ENCODE results near the gene BDP1. TPM values are rescaled to one million over a fixed set of nuclear protein-coding genes. Genes with fewer than 3 reads are reported as not detected.

The BDP1 gene
- total RNA-seq, 4 donors from 2014 or later = 30.9 to 69.1 (median 47.5) TPM

DNA sequence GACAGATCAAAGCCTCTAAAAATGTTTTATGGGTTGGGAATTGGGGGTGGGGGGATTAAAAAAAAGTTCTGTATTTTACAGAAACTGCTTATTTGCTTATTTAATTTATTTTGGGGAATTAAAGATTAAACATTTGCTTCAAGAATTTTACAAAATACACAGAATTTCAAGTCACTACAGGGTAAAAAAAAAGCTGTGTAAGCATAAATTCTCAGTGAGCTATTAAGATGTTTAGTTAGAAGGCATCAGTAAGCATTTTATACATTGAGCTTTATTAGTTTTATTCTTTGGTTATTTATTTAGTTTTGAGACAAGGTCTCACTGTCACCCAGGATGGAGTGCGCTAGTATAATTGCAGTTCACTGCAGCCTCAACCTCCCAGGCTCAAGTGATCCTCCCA, 5.2 kb downstream of the BDP1 start:
- no peak for DNase-seq
- H3K27me3 ChIP-seq = no peaks in the 10 kb centered on the region
- no peak overlapping the region for H3K27ac ChIP-seq
- peaks cover 0 to 70% (median 26%) of the 10 kb centered on the region in 4 donors for H3K36me3 ChIP-seq
- in situ Hi-C loops (cut with MboI; ENCODE audit: low pct_ligation_motif_present in 1 of 4, low pct_unique_long_range_greater_than_20kb in 1 of 4, low sequenced_read_pairs in 3 of 4) = loop anchor here in 1 of 4 donors (25.0 kb wide), 1 partner anchor 302 kb away; no protein-coding TSS in a partner anchor
- peaks cover 0 to 20% (median 18%) of the 10 kb centered on the region in 4 donors for H3K4me1 ChIP-seq
- WGBS, 2 donors (ENCODE audit: low coverage in 1 of 2) = 100% methylated on average over 1 of the region's 1 CpG
- no peaks in the 10 kb centered on the region for H3K9me3 ChIP-seq
- TF ChIP-seq EP300 (IDR thresholded peaks at IDR 0.05; ENCODE audit: low read depth) = no peak
- TF ChIP-seq, protein P1, sequence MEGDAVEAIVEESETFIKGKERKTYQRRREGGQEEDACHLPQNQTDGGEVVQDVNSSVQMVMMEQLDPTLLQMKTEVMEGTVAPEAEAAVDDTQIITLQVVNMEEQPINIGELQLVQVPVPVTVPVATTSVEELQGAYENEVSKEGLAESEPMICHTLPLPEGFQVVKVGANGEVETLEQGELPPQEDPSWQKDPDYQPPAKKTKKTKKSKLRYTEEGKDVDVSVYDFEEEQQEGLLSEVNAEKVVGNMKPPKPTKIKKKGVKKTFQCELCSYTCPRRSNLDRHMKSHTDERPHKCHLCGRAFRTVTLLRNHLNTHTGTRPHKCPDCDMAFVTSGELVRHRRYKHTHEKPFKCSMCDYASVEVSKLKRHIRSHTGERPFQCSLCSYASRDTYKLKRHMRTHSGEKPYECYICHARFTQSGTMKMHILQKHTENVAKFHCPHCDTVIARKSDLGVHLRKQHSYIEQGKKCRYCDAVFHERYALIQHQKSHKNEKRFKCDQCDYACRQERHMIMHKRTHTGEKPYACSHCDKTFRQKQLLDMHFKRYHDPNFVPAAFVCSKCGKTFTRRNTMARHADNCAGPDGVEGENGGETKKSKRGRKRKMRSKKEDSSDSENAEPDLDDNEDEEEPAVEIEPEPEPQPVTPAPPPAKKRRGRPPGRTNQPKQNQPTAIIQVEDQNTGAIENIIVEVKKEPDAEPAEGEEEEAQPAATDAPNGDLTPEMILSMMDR (IDR thresholded peaks at IDR 0.05) = no peak
- TF ChIP-seq POLR2A (IDR thresholded peaks at IDR 0.05) = no peak
- TF ChIP-seq POLR2AphosphoS5 (IDR thresholded peaks at IDR 0.05) = no peak
- intact Hi-C loops (cut with DNase I; ENCODE audit: low total_unique reads) = no loop called here
- no peak overlapping the region for H3K4me3 ChIP-seq

DNA sequence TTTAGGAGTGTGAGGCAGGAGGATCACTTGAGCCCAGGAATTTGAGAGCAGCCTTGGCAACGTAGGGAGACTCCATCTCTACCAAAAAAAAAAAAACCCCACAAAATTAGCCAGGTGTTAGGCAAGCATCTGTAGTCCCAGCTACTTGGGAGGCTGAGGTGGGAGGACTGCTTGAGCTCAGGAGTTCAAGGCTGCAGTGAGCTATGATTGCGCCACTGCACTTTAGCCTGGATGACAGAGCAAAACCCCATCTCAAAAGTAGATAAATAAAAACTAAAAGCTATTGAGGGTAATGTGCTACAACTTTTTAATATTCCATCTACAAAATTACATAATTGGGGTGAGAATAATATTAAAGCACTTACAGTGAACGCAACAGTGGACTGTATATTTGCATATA, 5.9 kb downstream of the BDP1 start:
- peaks cover 0 to 18% (median 15%) of the 10 kb centered on the region in 4 donors for H3K4me1 ChIP-seq
- DNase-seq = no peak
- H3K27me3 ChIP-seq = no peaks in the 10 kb centered on the region
- 91 to 96% methylated on average over 3 of the region's 3 CpGs for WGBS, 2 donors (ENCODE audit: low coverage in 1 of 2)
- in situ Hi-C loops (cut with MboI; ENCODE audit: low pct_ligation_motif_present in 1 of 4, low pct_unique_long_range_greater_than_20kb in 1 of 4, low sequenced_read_pairs in 3 of 4) (loop anchor here in 1 of 4 donors (25.0 kb wide), 1 partner anchor 301 kb away; no protein-coding TSS in a partner anchor), intact Hi-C loops (cut with DNase I; ENCODE audit: low total_unique reads) (no loop called here)
- no peak overlapping the region for H3K4me3 ChIP-seq
- H3K27ac ChIP-seq = no peak overlapping the region
- H3K36me3 ChIP-seq = peaks cover 0 to 76% (median 29%) of the 10 kb centered on the region in 4 donors
- H3K9me3 ChIP-seq = no peaks in the 10 kb centered on the region
- TF ChIP-seq, protein P1 (IDR thresholded peaks at IDR 0.05) = no peak
- TF ChIP-seq POLR2AphosphoS5 (IDR thresholded peaks at IDR 0.05) = no peak
- TF ChIP-seq POLR2A (IDR thresholded peaks at IDR 0.05) = no peak
- TF ChIP-seq EP300 (IDR thresholded peaks at IDR 0.05; ENCODE audit: low read depth) = no peak

DNA sequence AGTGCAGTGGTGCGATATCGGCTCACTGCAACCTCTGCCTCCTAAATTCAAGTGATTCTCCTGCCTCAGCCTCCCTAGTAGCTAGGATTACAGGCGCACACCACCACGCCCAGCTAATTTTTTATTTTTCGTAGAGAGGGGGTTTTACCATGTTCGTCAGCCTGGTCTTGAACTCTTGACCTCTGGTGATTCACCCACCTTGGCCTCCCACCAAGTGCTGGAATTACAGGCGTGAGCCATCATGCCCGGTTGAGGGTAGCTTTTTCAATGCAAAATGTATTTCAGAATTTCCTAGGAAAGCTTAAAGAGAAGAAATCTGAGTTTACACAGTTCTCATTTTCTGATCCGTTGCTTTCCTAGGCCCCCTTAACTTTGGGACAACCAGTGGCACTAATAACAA, 15.7 kb downstream of the BDP1 start:
- no peak for DNase-seq
- Histone ChIP-seq H3K4me1 (no peaks in the 10 kb centered on the region), H3K36me3 (peaks cover 0 to 52% (median 26%) of the 10 kb centered on the region in 4 donors), H3K27ac (no peak overlapping the region), H3K4me3 (no peak overlapping the region), H3K27me3 (no peaks in the 10 kb centered on the region), H3K9me3 (no peaks in the 10 kb centered on the region)
- TF ChIP-seq, protein P1 (IDR thresholded peaks at IDR 0.05) = no peak
- WGBS, 2 donors (ENCODE audit: low coverage in 1 of 2) = 90 to 100% methylated on average over 4 to 9 of the region's 9 CpGs
- intact Hi-C loops (cut with DNase I; ENCODE audit: low total_unique reads) = no loop called here
- in situ Hi-C loops (cut with MboI; ENCODE audit: low pct_ligation_motif_present in 1 of 4, low pct_unique_long_range_greater_than_20kb in 1 of 4, low sequenced_read_pairs in 3 of 4) = loop anchor here in 1 of 4 donors (25.0 kb wide), 1 partner anchor 291 kb away; no protein-coding TSS in a partner anchor

DNA sequence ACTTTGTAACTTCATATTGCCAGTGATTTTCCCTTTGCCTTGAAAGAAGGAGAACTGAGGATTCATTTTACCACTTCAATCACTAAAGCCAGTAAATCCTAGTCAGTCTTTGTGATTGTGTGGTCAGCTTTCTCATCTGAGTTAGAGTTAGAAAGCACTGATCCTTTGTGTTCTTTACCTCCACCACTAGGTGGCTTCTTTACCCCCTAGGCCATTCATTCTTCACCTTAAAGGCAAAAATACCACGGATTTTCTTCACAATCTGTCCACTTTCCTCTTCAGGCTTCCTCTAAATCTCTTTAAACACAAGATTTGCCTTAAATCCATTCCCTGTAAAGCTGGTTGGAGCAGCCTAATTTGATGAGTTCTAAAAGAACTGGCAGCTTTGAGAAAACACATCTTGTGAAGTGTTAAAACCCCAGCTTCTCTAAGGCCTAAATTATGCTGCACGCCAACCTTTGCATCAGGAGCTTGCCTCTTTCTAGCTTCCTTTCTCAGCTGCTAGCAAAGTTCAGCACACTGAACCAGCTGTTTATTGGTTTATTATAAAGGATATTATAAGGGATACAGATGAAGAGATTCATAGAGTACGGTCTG, 20.4 kb downstream of the BDP1 start:
- in situ Hi-C loops (cut with MboI; ENCODE audit: low pct_ligation_motif_present in 1 of 4, low pct_unique_long_range_greater_than_20kb in 1 of 4, low sequenced_read_pairs in 3 of 4) = no loop called here
- intact Hi-C loops (cut with DNase I; ENCODE audit: low total_unique reads) = no loop called here
- 71% methylated on average over 3 of the region's 3 CpGs for WGBS, 2 donors (ENCODE audit: low coverage in 1 of 2)
- Histone ChIP-seq H3K9me3 (no peaks in the 10 kb centered on the region), H3K27me3 (no peaks in the 10 kb centered on the region), H3K27ac (no peak overlapping the region), H3K4me3 (no peak overlapping the region), H3K36me3 (peaks cover 0 to 46% (median 18%) of the 10 kb centered on the region in 4 donors), H3K4me1 (no peaks in the 10 kb centered on the region)
- TF ChIP-seq, protein P1 (IDR thresholded peaks at IDR 0.05) = peak in 4 of 5 experiments; percentile 28 to 45 (median 38)
- TF ChIP-seq POLR2A (IDR thresholded peaks at IDR 0.05) (no peak), EP300 (IDR thresholded peaks at IDR 0.05; ENCODE audit: low read depth) (no peak)
- DNase-seq = no peak
